Measurements from ENCODE around the gene SP4.

Gene SP4
- total RNA-seq = 71.0 to 105 (median 86.1) reads per million in 4 donors

- peak; percentile 92 to 98 (median 92) for DNase-seq
Observed at GRCh38 chr7:21427871-21428658, at the start of gene SP4. SP4 (plus strand) TSS chr7:21428083; CDS start chr7:21428252, 169 bp downstream.

- DNase-seq = peak in 1 of 5 donors; percentile 57
Observed at GRCh38 chr7:21383227-21384220, 44.4 kb upstream of the SP4 start.

- DNase-seq = no peak
Observed at GRCh38 chr7:21393937-21394336, 33.9 kb upstream of the SP4 start.

GRCh38 chr7:21401944-21402343, 25.9 kb upstream of the SP4 start:
- no peak for DNase-seq

GRCh38 chr7:21407796-21408480, 19.9 kb upstream of the SP4 start:
- DNase-seq = no peak

GRCh38 chr7:21408481-21408820, 19.4 kb upstream of the SP4 start:
- DNase-seq = no peak

- peak in 1 of 5 donors; percentile 59 for DNase-seq
Observed at GRCh38 chr7:21412410-21412851, 15.5 kb upstream of the SP4 start.

- no peak for DNase-seq
Observed at GRCh38 chr7:21412957-21413356, 14.9 kb upstream of the SP4 start.

GRCh38 chr7:21413502-21413901, 14.4 kb upstream of the SP4 start:
- DNase-seq = no peak

- DNase-seq = no peak
Observed at GRCh38 chr7:21414795-21415393, 13.0 kb upstream of the SP4 start.

GRCh38 chr7:21417647-21418046, 10.2 kb upstream of the SP4 start:
- no peak for DNase-seq

- no peak for DNase-seq
Observed at GRCh38 chr7:21422751-21423150, 5.1 kb upstream of the SP4 start.

- no peak for DNase-seq
Observed at GRCh38 chr7:21425290-21425689, 2.6 kb upstream of the SP4 start.

GRCh38 chr7:21426286-21427181, 1.3 kb upstream of the SP4 start:
- DNase-seq = no peak

GRCh38 chr7:21427182-21427870, 557 bp upstream of the SP4 start:
- DNase-seq = peak; percentile 99 to 100 (median 100)

- DNase-seq = no peak
Observed at GRCh38 chr7:21428659-21428941, 717 bp downstream of the SP4 start.

GRCh38 chr7:21429021-21429420, 1.1 kb downstream of the SP4 start:
- DNase-seq = no peak

GRCh38 chr7:21429786-21430574, 2.1 kb downstream of the SP4 start:
- peak in 1 of 5 donors; percentile 9 for DNase-seq

GRCh38 chr7:21430575-21430954, 2.7 kb downstream of the SP4 start:
- no peak for DNase-seq

- no peak for DNase-seq
Observed at GRCh38 chr7:21443149-21443841, 15.4 kb downstream of the SP4 start.

Data from T-helper 1 cell (primary cell).